ENCODE results near the gene RHOF.

GRCh38 chr12:121770813-121771625 lies 22.5 kb downstream of the RHOF start:
- no peak for TF ChIP-seq CTCF (IDR thresholded peaks at IDR 0.05)
- no peak for TF ChIP-seq POLR2A (IDR thresholded peaks at IDR 0.05)

Measured in gastroesophageal sphincter (tissue), 3 donors.